ENCODE measurements around the gene FLNB. TPM values are rescaled to one million over a fixed set of nuclear protein-coding genes. Genes with fewer than 3 reads are reported as not detected.

FLNB gene
- total and polyA plus RNA-seq, 2 donors = 90.5 to 111 TPM

DNA sequence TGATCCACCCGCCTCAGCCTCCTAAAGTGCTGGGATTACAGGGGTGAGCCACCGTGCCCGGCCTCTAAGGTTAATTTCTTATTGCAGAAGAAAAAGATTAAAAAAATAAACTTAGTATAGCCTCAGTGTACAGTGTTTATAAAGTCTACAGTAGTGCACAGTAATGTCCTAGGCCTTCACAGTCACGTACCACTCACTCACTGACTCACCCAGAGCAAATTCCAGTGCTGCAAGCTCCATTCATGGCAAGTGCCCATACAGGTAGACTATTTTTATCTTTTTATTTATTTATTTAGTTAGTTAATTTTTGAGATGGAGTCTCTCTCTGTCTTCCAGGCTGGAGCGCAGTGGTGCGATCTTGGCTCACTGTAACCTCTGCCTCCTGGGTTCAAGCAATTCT is 3.2 kb upstream of the FLNB start:
- no peaks in the 10 kb centered on the region for H3K27me3 ChIP-seq (ENCODE audit: control insufficient read depth in 2 of 2, insufficient read depth in 1 of 2, low read length in 1 of 2)
- WGBS = 98% methylated on average over 6 of the region's 6 CpGs
- H3K4me1 ChIP-seq (ENCODE audit: control insufficient read depth in 2 of 2, insufficient read depth in 2 of 2, low read length in 2 of 2) = peaks cover 4 to 25% of the 10 kb centered on the region in 2 donors
- no peaks in the 10 kb centered on the region for H3K9me3 ChIP-seq (ENCODE audit: control insufficient read depth in 2 of 2, insufficient read depth in 1 of 2, low read length in 1 of 2)
- no peak overlapping the region for H3K4me3 ChIP-seq (ENCODE audit: low read length in 2 of 2)
- no peak overlapping the region for H3K27ac ChIP-seq (ENCODE audit: low read depth in 1 of 2, low read length in 1 of 2)
- no peaks in the 10 kb centered on the region for H3K36me3 ChIP-seq (ENCODE audit: control insufficient read depth in 2 of 2, insufficient read depth in 2 of 2, low read length in 1 of 2)
- no peak for DNase-seq (ENCODE audit: low read depth in 6 of 9, low spot score in 9 of 9)

DNA sequence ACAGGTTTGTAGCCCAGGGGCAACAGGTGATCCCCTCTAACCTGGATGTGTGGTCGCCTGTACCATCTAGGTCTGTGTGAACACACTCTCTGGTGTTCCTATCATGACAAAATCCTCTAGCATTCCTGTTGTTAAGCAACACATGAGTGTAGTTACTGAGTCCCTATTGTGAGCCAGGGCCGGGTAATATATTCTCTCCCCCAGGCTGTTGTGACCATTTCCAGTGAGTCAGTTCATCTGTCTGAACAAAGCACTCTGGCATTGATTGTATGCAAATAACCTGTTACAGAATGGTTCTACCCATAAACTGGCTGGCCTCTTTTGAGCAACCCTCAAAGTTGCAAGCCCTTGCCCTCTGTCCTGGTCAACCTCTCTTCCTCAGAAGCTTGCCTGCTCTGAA is 2.6 kb upstream of the FLNB start:
- Histone ChIP-seq H3K4me1 (ENCODE audit: control insufficient read depth in 2 of 2, insufficient read depth in 2 of 2, low read length in 2 of 2) (peaks cover 6 to 26% of the 10 kb centered on the region in 2 donors), H3K9me3 (ENCODE audit: control insufficient read depth in 2 of 2, insufficient read depth in 1 of 2, low read length in 1 of 2) (no peaks in the 10 kb centered on the region), H3K27me3 (ENCODE audit: control insufficient read depth in 2 of 2, insufficient read depth in 1 of 2, low read length in 1 of 2) (no peaks in the 10 kb centered on the region), H3K4me3 (ENCODE audit: low read length in 2 of 2) (no peak overlapping the region), H3K27ac (ENCODE audit: low read depth in 1 of 2, low read length in 1 of 2) (no peak overlapping the region), H3K36me3 (ENCODE audit: control insufficient read depth in 2 of 2, insufficient read depth in 2 of 2, low read length in 1 of 2) (no peaks in the 10 kb centered on the region)
- DNase-seq (ENCODE audit: low read depth in 6 of 9, low spot score in 9 of 9) = no peak
- 96% methylated on average over 2 of the region's 2 CpGs for WGBS

DNA sequence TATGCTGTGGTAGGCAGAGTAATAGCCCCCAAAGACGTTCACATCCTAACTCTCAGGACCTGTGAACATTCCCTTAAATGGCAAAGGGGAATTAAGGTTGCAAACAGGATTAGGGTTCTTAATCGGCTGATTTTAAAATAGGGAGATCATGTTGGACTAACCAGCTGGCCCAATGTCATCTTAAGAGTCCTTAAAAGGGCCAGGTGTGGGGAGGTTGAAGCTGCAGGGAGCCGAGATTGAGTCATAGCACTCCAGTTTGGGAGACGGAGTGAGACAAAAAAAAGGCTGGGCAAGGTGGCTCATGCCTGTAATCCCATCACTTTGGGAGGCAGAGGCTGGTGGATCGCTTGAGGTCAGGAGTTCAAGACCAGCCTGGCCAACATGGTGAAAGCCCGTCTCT is 1.6 kb upstream of the FLNB start:
- no peaks in the 10 kb centered on the region for H3K27me3 ChIP-seq (ENCODE audit: control insufficient read depth in 2 of 2, insufficient read depth in 1 of 2, low read length in 1 of 2)
- no peak for DNase-seq (ENCODE audit: low read depth in 6 of 9, low spot score in 9 of 9)
- 97% methylated on average over 6 of the region's 6 CpGs for WGBS
- H3K4me3 ChIP-seq (ENCODE audit: low read length in 2 of 2) = no peak overlapping the region
- H3K4me1 ChIP-seq (ENCODE audit: control insufficient read depth in 2 of 2, insufficient read depth in 2 of 2, low read length in 2 of 2) = peaks cover 14 to 32% of the 10 kb centered on the region in 2 donors
- H3K36me3 ChIP-seq (ENCODE audit: control insufficient read depth in 2 of 2, insufficient read depth in 2 of 2, low read length in 1 of 2) = peaks cover 0 to 5% of the 10 kb centered on the region in 2 donors
- no peaks in the 10 kb centered on the region for H3K9me3 ChIP-seq (ENCODE audit: control insufficient read depth in 2 of 2, insufficient read depth in 1 of 2, low read length in 1 of 2)
- no peak overlapping the region for H3K27ac ChIP-seq (ENCODE audit: low read depth in 1 of 2, low read length in 1 of 2)

DNA sequence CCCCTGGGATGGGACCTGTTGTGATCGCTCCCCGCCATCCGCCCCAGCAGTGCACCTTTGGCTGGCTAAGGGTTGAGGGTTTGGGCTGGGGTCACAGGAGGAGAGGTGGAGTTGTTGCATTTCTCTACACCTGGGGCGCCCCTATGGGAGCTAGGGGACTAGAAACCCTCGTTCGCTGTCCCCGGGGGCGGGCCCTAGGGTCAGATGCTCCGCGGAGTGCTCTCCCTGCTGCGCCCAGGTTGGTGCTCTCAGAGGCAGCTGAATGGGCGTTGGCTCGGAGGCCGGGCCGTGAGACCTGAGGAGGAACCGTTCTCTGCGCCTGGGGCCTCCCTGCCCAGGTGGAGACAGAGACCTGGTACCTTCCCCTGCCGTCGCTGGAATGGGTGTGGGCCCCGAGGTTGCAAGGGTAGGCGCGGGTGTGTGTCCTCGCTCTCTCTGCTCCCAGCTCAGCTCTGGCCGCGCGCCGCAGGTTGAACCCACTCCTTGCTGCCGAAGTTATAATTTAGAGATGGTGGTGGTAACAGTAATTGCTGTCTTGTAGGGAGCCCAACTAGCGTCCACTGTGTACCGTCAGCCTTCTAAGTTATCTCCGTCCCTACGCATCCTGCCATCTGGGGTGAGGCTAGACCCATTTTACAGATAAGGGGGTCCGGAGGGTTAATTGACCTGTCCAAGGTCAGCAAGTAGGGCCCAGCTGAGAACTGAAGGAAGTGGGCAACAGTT is 965 bp downstream of the FLNB start:
- peak in 2 of 9 donors; percentile 42 to 74 for DNase-seq (ENCODE audit: low read depth in 6 of 9, low spot score in 9 of 9)
- H3K36me3 ChIP-seq (ENCODE audit: control insufficient read depth in 2 of 2, insufficient read depth in 2 of 2, low read length in 1 of 2) = peaks cover 0 to 5% of the 10 kb centered on the region in 2 donors
- H3K4me3 ChIP-seq (ENCODE audit: low read length in 2 of 2) = peak overlapping the region; percentile 89 to 100
- 14% methylated on average over 33 of the region's 33 CpGs for WGBS
- H3K9me3 ChIP-seq (ENCODE audit: control insufficient read depth in 2 of 2, insufficient read depth in 1 of 2, low read length in 1 of 2) = no peaks in the 10 kb centered on the region
- H3K27ac ChIP-seq (ENCODE audit: low read depth in 1 of 2, low read length in 1 of 2) = peak overlapping the region; percentile 60 to 82
- H3K4me1 ChIP-seq (ENCODE audit: control insufficient read depth in 2 of 2, insufficient read depth in 2 of 2, low read length in 2 of 2) = peaks cover 35 to 51% of the 10 kb centered on the region in 2 donors
- no peaks in the 10 kb centered on the region for H3K27me3 ChIP-seq (ENCODE audit: control insufficient read depth in 2 of 2, insufficient read depth in 1 of 2, low read length in 1 of 2)

DNA sequence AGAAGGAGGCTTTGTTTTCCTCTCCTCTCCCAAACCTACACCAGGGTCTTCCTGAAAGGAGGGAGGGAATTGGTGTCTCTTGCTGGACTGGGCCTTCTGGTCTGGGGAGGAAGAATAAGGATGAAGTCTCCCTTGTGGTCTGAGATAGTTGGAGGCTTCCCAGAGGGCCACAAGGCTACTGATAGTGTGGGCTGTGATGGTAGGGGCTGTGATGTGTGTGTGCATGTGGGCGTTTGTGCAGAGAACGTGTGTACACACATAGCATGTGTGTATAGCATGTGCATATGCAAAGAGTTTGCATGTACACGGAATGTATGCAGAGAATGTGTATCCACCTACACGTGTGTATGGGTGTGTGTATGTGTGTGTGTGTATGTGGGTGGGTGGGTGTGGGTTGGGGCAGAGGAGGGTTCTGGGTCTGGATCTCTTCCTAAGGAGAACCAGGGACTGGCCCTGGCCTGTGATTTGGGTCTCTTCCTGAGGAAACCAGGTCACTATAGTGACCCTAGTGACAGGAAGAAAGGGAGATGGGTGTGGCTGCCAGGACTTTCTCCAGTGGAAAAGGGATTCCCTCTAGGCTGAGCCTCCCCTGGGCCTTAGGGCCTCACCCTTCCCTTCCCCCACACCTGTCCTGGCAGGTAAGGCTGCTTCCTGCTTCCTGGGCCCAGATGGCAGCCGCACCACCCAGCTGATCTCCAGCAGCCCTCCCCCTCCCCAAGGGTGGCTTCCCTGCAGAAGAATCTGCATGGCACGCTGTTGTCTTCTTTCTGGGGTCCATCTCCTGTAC is 1.7 kb downstream of the FLNB start:
- H3K9me3 ChIP-seq (ENCODE audit: control insufficient read depth in 2 of 2, insufficient read depth in 1 of 2, low read length in 1 of 2) = no peaks in the 10 kb centered on the region
- H3K36me3 ChIP-seq (ENCODE audit: control insufficient read depth in 2 of 2, insufficient read depth in 2 of 2, low read length in 1 of 2) = peaks cover 0 to 5% of the 10 kb centered on the region in 2 donors
- peak overlapping the region; percentile 63 to 66 for H3K27ac ChIP-seq (ENCODE audit: low read depth in 1 of 2, low read length in 1 of 2)
- no peaks in the 10 kb centered on the region for H3K27me3 ChIP-seq (ENCODE audit: control insufficient read depth in 2 of 2, insufficient read depth in 1 of 2, low read length in 1 of 2)
- WGBS = 67% methylated on average over 6 of the region's 6 CpGs
- H3K4me3 ChIP-seq (ENCODE audit: low read length in 2 of 2) = peak overlapping the region; percentile 89 to 100
- peaks cover 35 to 51% of the 10 kb centered on the region in 2 donors for H3K4me1 ChIP-seq (ENCODE audit: control insufficient read depth in 2 of 2, insufficient read depth in 2 of 2, low read length in 2 of 2)
- DNase-seq (ENCODE audit: low read depth in 6 of 9, low spot score in 9 of 9) = peak in 2 of 9 donors; percentile 48 to 68

DNA sequence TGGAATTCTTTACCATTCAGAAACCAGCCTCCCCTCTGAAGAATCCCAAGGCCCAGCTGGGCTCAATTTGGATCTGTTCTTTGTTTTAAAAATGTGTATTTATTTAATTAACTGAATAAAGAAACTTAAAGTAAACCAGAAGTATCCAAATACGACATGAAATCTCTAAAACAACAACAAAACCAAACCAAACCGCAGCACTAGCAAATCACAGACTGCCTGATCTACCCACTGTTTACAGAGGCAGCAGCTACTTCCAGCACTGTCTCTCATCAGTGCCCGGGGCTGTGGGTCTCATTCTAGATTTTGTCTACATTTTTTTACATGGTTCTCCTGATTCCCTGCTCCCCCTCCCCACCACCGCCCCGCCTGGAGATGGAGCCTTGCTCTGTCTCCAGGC is 2.3 kb downstream of the FLNB start:
- Histone ChIP-seq H3K36me3 (ENCODE audit: control insufficient read depth in 2 of 2, insufficient read depth in 2 of 2, low read length in 1 of 2) (peaks cover 2 to 9% of the 10 kb centered on the region in 2 donors), H3K9me3 (ENCODE audit: control insufficient read depth in 2 of 2, insufficient read depth in 1 of 2, low read length in 1 of 2) (no peaks in the 10 kb centered on the region), H3K27me3 (ENCODE audit: control insufficient read depth in 2 of 2, insufficient read depth in 1 of 2, low read length in 1 of 2) (no peaks in the 10 kb centered on the region), H3K4me1 (ENCODE audit: control insufficient read depth in 2 of 2, insufficient read depth in 2 of 2, low read length in 2 of 2) (peaks cover 35 to 53% of the 10 kb centered on the region in 2 donors), H3K27ac (ENCODE audit: low read depth in 1 of 2, low read length in 1 of 2) (peak overlapping the region; percentile 61 to 63), H3K4me3 (ENCODE audit: low read length in 2 of 2) (peak overlapping the region; percentile 89 to 100)
- 89% methylated on average over 5 of the region's 5 CpGs for WGBS
- DNase-seq (ENCODE audit: low read depth in 6 of 9, low spot score in 9 of 9) = no peak

DNA sequence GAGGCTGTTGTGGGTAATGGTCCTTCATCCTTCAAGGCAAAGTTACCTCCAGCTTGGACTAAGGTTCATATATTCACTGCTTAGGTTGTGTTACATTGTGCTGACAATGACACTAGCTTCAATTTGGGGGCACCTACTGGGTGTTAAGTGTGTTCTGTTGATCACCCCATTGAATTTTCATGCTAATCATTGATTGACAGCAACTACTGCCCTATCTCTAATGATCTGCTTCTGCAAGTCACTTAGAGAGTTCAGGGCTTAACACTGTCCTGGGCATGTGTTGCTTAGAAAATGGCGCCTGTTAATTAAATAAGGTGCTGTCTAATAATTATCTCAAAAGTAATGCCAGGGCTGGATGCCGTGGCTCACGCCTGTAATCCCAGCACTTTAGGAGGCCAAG is 3.4 kb downstream of the FLNB start:
- Histone ChIP-seq H3K27me3 (ENCODE audit: control insufficient read depth in 2 of 2, insufficient read depth in 1 of 2, low read length in 1 of 2) (no peaks in the 10 kb centered on the region), H3K4me3 (ENCODE audit: low read length in 2 of 2) (no peak overlapping the region), H3K27ac (ENCODE audit: low read depth in 1 of 2, low read length in 1 of 2) (no peak overlapping the region), H3K4me1 (ENCODE audit: control insufficient read depth in 2 of 2, insufficient read depth in 2 of 2, low read length in 2 of 2) (peaks cover 35 to 56% of the 10 kb centered on the region in 2 donors), H3K36me3 (ENCODE audit: control insufficient read depth in 2 of 2, insufficient read depth in 2 of 2, low read length in 1 of 2) (peaks cover 3 to 10% of the 10 kb centered on the region in 2 donors), H3K9me3 (ENCODE audit: control insufficient read depth in 2 of 2, insufficient read depth in 1 of 2, low read length in 1 of 2) (no peaks in the 10 kb centered on the region)
- WGBS = 97% methylated on average over 3 of the region's 3 CpGs
- DNase-seq (ENCODE audit: low read depth in 6 of 9, low spot score in 9 of 9) = no peak

DNA sequence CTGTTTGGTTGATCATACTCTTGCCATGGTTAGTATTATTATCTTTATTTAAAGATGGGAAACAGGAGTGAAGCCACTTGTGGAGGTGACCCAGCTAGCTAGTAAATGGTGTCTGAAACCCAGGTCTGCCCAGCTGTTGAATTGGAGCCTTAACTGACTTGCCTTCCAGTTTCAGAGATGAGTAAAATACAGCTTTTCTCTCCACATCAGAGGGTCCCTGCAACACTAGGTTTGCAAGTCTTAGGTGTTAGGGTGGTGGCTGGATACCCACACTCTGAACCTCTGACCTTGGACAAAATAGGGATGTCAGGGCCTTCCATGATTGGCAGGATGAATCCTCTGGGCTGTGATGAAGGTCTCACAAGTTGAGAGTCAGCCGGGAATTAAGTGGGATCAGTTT is 4.1 kb downstream of the FLNB start:
- Histone ChIP-seq H3K4me1 (ENCODE audit: control insufficient read depth in 2 of 2, insufficient read depth in 2 of 2, low read length in 2 of 2) (peaks cover 35 to 56% of the 10 kb centered on the region in 2 donors), H3K9me3 (ENCODE audit: control insufficient read depth in 2 of 2, insufficient read depth in 1 of 2, low read length in 1 of 2) (no peaks in the 10 kb centered on the region), H3K27ac (ENCODE audit: low read depth in 1 of 2, low read length in 1 of 2) (no peak overlapping the region), H3K36me3 (ENCODE audit: control insufficient read depth in 2 of 2, insufficient read depth in 2 of 2, low read length in 1 of 2) (peaks cover 3 to 10% of the 10 kb centered on the region in 2 donors), H3K4me3 (ENCODE audit: low read length in 2 of 2) (no peak overlapping the region), H3K27me3 (ENCODE audit: control insufficient read depth in 2 of 2, insufficient read depth in 1 of 2, low read length in 1 of 2) (no peaks in the 10 kb centered on the region)
- 96% methylated on average over 1 of the region's 1 CpG for WGBS
- DNase-seq (ENCODE audit: low read depth in 6 of 9, low spot score in 9 of 9) = no peak

DNA sequence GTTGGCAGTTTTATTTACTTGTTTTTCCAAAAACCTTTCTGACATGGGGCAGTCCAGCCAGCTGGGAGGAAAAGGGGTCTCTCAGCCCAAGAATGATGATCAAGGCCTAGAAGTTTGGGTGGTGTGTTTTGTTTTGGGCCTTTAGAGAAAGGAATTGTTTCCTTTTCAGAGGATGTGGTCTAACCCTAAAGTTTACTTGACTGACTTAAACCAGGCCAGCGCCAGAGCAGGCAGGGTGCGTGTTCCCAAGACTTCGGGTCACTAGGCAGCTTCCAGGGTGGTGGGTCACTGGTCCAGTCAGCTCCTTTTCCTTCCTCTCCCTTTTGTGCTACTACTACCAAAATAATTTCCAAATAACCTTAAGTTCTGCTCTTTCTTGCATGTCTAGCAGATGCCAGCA is 4.9 kb downstream of the FLNB start:
- peak overlapping the region; percentile 58 to 69 for H3K27ac ChIP-seq (ENCODE audit: low read depth in 1 of 2, low read length in 1 of 2)
- WGBS = 70% methylated on average over 3 of the region's 3 CpGs
- H3K36me3 ChIP-seq (ENCODE audit: control insufficient read depth in 2 of 2, insufficient read depth in 2 of 2, low read length in 1 of 2) = peaks cover 3 to 10% of the 10 kb centered on the region in 2 donors
- no peaks in the 10 kb centered on the region for H3K9me3 ChIP-seq (ENCODE audit: control insufficient read depth in 2 of 2, insufficient read depth in 1 of 2, low read length in 1 of 2)
- H3K4me1 ChIP-seq (ENCODE audit: control insufficient read depth in 2 of 2, insufficient read depth in 2 of 2, low read length in 2 of 2) = peaks cover 39 to 54% of the 10 kb centered on the region in 2 donors
- peak in 1 of 9 donors; percentile 58 for DNase-seq (ENCODE audit: low read depth in 6 of 9, low spot score in 9 of 9)
- no peaks in the 10 kb centered on the region for H3K27me3 ChIP-seq (ENCODE audit: control insufficient read depth in 2 of 2, insufficient read depth in 1 of 2, low read length in 1 of 2)
- H3K4me3 ChIP-seq (ENCODE audit: low read length in 2 of 2) = no peak overlapping the region
